M059J (cell line): ENCODE measurements around the gene CEACAM18. TPM values are rescaled to one million over a fixed set of nuclear protein-coding genes. Genes with fewer than 3 reads are reported as not detected.
"Not testable (repeated sequence)": the region's sequence is repeated elsewhere in the genome, so short reads cannot be mapped to it uniquely, and the experiment has no call there.

Experiments used
- DNase-seq: peaks from one replicate; pipeline ENCODE4 v3.0.0-alpha.2; 2012; ENCODE audit warnings: low read depth
- total RNA-seq: library from RNA; depleted of rRNA; stranded (reverse); fragments of >200 nt; shearing (Covaris generic); gene quantifications from 2 replicates; pipeline ENCODE4 v1.2.3, GENCODE V29; 2014; rRNA removed

Gene CEACAM18
- not detected in 2 replicates for total RNA-seq

GRCh38 chr19:51478381-51479234 lies at the start of gene CEACAM18:
TSS of gene CEACAM18 (plus strand) at chr19:51478539.
- DNase-seq, result no peak

GRCh38 chr19:51430221-51430620 lies 48.1 kb upstream of the CEACAM18 start:
- DNase-seq, result no peak

GRCh38 chr19:51431124-51431523 lies 47.2 kb upstream of the CEACAM18 start:
- DNase-seq, result no peak

GRCh38 chr19:51433043-51433442 lies 45.3 kb upstream of the CEACAM18 start:
- no peak for DNase-seq

GRCh38 chr19:51434456-51434855 lies 43.9 kb upstream of the CEACAM18 start:
- DNase-seq, result no peak

GRCh38 chr19:51439021-51439465 lies 39.3 kb upstream of the CEACAM18 start:
- DNase-seq, result peak; percentile 15

- no peak for DNase-seq
Observed at GRCh38 chr19:51440052-51440451, 38.3 kb upstream of the CEACAM18 start.

GRCh38 chr19:51440846-51441409 lies 37.4 kb upstream of the CEACAM18 start:
- DNase-seq, result no peak

- DNase-seq, result no peak
Observed at GRCh38 chr19:51441410-51442390, 36.6 kb upstream of the CEACAM18 start.

GRCh38 chr19:51447510-51447909 lies 30.8 kb upstream of the CEACAM18 start:
- not testable (repeated sequence) for DNase-seq

- DNase-seq, result no peak
Observed at GRCh38 chr19:51448011-51448410, 30.3 kb upstream of the CEACAM18 start.

GRCh38 chr19:51448411-51449016 lies 29.8 kb upstream of the CEACAM18 start:
- DNase-seq, result no peak

- DNase-seq, result no peak
Observed at GRCh38 chr19:51450730-51451307, 27.5 kb upstream of the CEACAM18 start.

GRCh38 chr19:51456541-51457290 lies 21.6 kb upstream of the CEACAM18 start:
- DNase-seq, result no peak

- DNase-seq, result no peak
Observed at GRCh38 chr19:51457351-51458013, 20.9 kb upstream of the CEACAM18 start.

- DNase-seq, result no peak
Observed at GRCh38 chr19:51458051-51458645, 20.2 kb upstream of the CEACAM18 start, which contains the start of gene SIGLEC8. TSS of gene SIGLEC8 (minus strand) at chr19:51458454. CDS start at chr19:51458387, 67 bp downstream.

- DNase-seq, result no peak
Observed at GRCh38 chr19:51458899-51459505, 19.3 kb upstream of the CEACAM18 start.

GRCh38 chr19:51460164-51460992 lies 18.0 kb upstream of the CEACAM18 start:
- peak; percentile 20 for DNase-seq
